ENCODE measurements around the gene MOB2.

MOB2 gene

DNA sequence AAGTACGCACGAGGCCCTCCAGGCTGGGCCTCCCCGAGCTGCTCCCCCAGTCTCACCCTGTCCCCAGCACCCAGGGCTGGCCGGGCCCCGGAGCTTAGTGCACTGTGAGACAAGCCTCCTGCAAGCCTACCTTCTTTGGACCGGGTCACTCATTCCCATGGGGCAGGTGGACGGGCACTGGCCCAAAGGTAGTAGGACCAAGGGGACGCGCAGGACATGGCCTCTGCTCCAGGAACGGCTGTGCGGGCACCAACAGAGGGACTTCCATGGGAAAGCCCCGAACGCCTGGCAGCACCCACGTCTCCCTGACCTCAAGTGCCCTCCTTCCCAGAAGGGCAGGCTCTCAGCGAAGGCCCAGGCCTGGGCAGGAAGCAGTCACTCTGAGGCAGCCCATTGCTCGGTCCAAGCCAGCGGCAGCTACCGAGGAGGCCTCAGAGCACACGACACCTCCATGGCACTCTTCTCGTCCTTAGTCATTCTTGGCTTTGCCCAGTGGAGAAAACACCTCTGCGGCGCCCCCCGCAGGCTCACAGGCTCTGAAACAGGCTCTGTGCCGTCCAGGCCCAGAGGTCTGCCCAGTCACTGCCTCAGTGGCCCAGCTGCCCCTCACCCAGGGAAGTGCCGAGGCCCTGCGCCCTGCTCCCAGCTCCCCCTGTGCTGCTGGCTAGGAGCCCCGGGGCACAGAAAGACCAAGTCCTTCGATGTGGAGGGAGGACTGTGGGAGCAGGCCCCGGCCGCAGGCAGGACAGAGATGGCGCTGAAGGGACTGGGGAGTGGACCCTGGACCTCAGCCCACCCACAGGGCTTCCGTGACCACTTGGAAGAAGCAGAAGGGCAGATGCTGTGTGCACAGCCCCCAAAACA lies 3.8 kb downstream of the MOB2 start:
- H3K9me3 ChIP-seq (ENCODE audit: control insufficient read depth, low read length) = no peaks in the 10 kb centered on the region
- H3K27me3 ChIP-seq (replicated peaks; ENCODE audit: control insufficient read depth, insufficient read depth, low read length) = no peaks in the 10 kb centered on the region
- no peak overlapping the region for H3K4me3 ChIP-seq (ENCODE audit: low read length)
- peaks cover 16% of the 10 kb centered on the region for H3K4me1 ChIP-seq (ENCODE audit: control insufficient read depth, insufficient read depth, low read length)
- H3K9ac ChIP-seq (ENCODE audit: low read length) = no peak overlapping the region
- H3K36me3 ChIP-seq (ENCODE audit: control insufficient read depth, insufficient read depth, low read length, severe bottlenecking) = peaks cover 18% of the 10 kb centered on the region
- DNase-seq (ENCODE audit: low read depth) = no peak

- H3K4me1 ChIP-seq (ENCODE audit: control insufficient read depth, insufficient read depth, low read length) = peaks cover 8% of the 10 kb centered on the region
- H3K9me3 ChIP-seq (ENCODE audit: control insufficient read depth, low read length) = no peaks in the 10 kb centered on the region
- DNase-seq (ENCODE audit: low read depth) = no peak
- no peak overlapping the region for H3K9ac ChIP-seq (ENCODE audit: low read length)
- peaks cover 26% of the 10 kb centered on the region for H3K36me3 ChIP-seq (ENCODE audit: control insufficient read depth, insufficient read depth, low read length, severe bottlenecking)
- H3K4me3 ChIP-seq (ENCODE audit: low read length) = no peak overlapping the region
- no peaks in the 10 kb centered on the region for H3K27me3 ChIP-seq (replicated peaks; ENCODE audit: control insufficient read depth, insufficient read depth, low read length)
Observed at GRCh38 chr11:1481861-1482441, 4.6 kb downstream of the MOB2 start.

- Histone ChIP-seq H3K9ac (ENCODE audit: low read length) (no peak overlapping the region), H3K27me3 (replicated peaks; ENCODE audit: control insufficient read depth, insufficient read depth, low read length) (no peaks in the 10 kb centered on the region), H3K4me1 (ENCODE audit: control insufficient read depth, insufficient read depth, low read length) (peaks cover 6% of the 10 kb centered on the region), H3K36me3 (ENCODE audit: control insufficient read depth, insufficient read depth, low read length, severe bottlenecking) (peaks cover 31% of the 10 kb centered on the region), H3K4me3 (ENCODE audit: low read length) (no peak overlapping the region), H3K9me3 (ENCODE audit: control insufficient read depth, low read length) (no peaks in the 10 kb centered on the region)
- DNase-seq (ENCODE audit: low read depth) = no peak
Observed at GRCh38 chr11:1481483-1481825, 5.1 kb downstream of the MOB2 start.

DNA sequence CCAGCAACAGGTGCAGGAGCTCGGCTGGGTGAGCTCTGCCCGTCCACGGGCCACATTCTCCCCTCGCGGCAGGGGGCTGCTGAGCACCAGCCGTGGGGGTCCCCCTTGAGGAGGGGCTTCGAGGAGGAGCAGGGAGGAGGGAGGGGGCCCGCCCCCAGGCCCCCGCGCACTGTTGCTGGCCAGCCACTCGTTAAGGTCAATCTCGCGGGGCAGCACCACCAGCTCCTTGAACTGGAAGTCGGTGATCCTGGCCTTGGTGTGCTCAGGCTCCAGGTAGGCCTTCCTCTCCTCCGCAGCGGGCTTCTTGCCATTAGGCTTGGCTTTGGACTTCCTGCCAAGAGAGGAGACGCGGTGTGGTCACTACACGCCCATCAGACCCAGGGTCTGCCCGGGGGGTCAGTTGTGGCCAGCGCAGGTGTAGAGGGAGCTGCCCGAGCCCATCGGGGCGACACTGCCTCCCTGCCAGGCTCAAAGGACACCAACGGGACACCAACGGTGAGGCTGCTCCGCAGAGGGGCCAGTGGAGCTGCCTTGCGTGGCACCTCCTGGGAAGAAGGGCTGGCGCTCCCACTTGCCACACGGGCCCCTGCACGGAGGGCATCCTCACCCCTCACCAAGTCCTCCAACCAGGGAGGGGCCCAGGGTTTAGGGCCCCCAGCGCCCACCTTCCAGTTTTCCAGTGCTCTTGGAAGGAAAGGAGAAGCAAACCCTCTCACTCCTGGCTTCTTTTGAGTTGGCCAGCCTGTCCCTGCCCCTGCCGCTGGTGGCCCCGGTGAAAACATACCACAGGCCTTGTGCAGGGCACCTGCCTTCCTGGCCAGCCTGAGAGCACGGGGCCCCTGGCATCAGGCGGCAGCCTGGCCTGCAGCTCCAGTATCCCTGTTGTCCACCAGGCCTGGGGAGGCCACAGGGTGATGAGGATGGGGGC lies 5.8 kb downstream of the MOB2 start:
- DNase-seq (ENCODE audit: low read depth) = no peak
- Histone ChIP-seq H3K4me3 (ENCODE audit: low read length) (no peak overlapping the region), H3K27me3 (replicated peaks; ENCODE audit: control insufficient read depth, insufficient read depth, low read length) (no peaks in the 10 kb centered on the region)

DNA sequence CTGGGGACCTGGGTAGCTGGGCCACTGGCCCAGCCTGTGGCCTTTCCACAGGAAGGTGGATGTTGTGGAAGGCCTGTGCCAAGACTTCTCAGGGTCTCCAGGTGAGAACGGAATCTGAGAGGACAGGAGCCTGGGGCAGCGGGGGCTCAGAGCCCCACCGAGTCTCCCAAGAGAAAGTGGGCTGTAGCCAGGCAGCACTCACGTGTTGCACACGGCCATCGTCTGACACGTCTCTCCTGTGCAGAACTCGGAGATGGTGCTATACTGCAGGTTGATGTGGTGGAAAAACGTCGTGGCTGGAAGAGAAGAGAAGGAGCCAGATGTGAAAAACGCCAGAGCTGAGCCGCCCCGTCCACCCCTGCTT lies 6.4 kb downstream of the MOB2 start:
- no peaks in the 10 kb centered on the region for H3K4me1 ChIP-seq (ENCODE audit: control insufficient read depth, insufficient read depth, low read length)
- H3K4me3 ChIP-seq (ENCODE audit: low read length) = no peak overlapping the region
- no peaks in the 10 kb centered on the region for H3K9me3 ChIP-seq (ENCODE audit: control insufficient read depth, low read length)
- DNase-seq (ENCODE audit: low read depth) = no peak
- no peak overlapping the region for H3K9ac ChIP-seq (ENCODE audit: low read length)
- peaks cover 44% of the 10 kb centered on the region for H3K36me3 ChIP-seq (ENCODE audit: control insufficient read depth, insufficient read depth, low read length, severe bottlenecking)
- no peaks in the 10 kb centered on the region for H3K27me3 ChIP-seq (replicated peaks; ENCODE audit: control insufficient read depth, insufficient read depth, low read length)

More for the DNA sequence above, 5.8 kb downstream of the MOB2 start:
- no peaks in the 10 kb centered on the region for H3K9me3 ChIP-seq (ENCODE audit: control insufficient read depth, low read length)
- peaks cover 37% of the 10 kb centered on the region for H3K36me3 ChIP-seq (ENCODE audit: control insufficient read depth, insufficient read depth, low read length, severe bottlenecking)
- no peak overlapping the region for H3K9ac ChIP-seq (ENCODE audit: low read length)
- peaks cover under 1% of the 10 kb centered on the region for H3K4me1 ChIP-seq (ENCODE audit: control insufficient read depth, insufficient read depth, low read length)

- Histone ChIP-seq H3K9ac (ENCODE audit: low read length) (no peak overlapping the region), H3K4me1 (ENCODE audit: control insufficient read depth, insufficient read depth, low read length) (no peaks in the 10 kb centered on the region), H3K36me3 (ENCODE audit: control insufficient read depth, insufficient read depth, low read length, severe bottlenecking) (peaks cover 48% of the 10 kb centered on the region), H3K4me3 (ENCODE audit: low read length) (no peak overlapping the region), H3K27me3 (replicated peaks; ENCODE audit: control insufficient read depth, insufficient read depth, low read length) (no peaks in the 10 kb centered on the region), H3K9me3 (ENCODE audit: control insufficient read depth, low read length) (no peaks in the 10 kb centered on the region)
- DNase-seq (ENCODE audit: low read depth) = no peak
Observed at GRCh38 chr11:1479678-1480118, 6.9 kb downstream of the MOB2 start.

GRCh38 chr11:1479006-1479677 lies 7.4 kb downstream of the MOB2 start:
- Histone ChIP-seq H3K4me3 (ENCODE audit: low read length) (no peak overlapping the region), H3K36me3 (ENCODE audit: control insufficient read depth, insufficient read depth, low read length, severe bottlenecking) (peaks cover 53% of the 10 kb centered on the region), H3K27me3 (replicated peaks; ENCODE audit: control insufficient read depth, insufficient read depth, low read length) (no peaks in the 10 kb centered on the region), H3K4me1 (ENCODE audit: control insufficient read depth, insufficient read depth, low read length) (no peaks in the 10 kb centered on the region), H3K9ac (ENCODE audit: low read length) (no peak overlapping the region), H3K9me3 (ENCODE audit: control insufficient read depth, low read length) (no peaks in the 10 kb centered on the region)
- no peak for DNase-seq (ENCODE audit: low read depth)

- Histone ChIP-seq H3K27me3 (replicated peaks; ENCODE audit: control insufficient read depth, insufficient read depth, low read length) (no peaks in the 10 kb centered on the region), H3K4me3 (ENCODE audit: low read length) (no peak overlapping the region), H3K9ac (ENCODE audit: low read length) (no peak overlapping the region), H3K9me3 (ENCODE audit: control insufficient read depth, low read length) (no peaks in the 10 kb centered on the region), H3K4me1 (ENCODE audit: control insufficient read depth, insufficient read depth, low read length) (no peaks in the 10 kb centered on the region), H3K36me3 (ENCODE audit: control insufficient read depth, insufficient read depth, low read length, severe bottlenecking) (peaks cover 59% of the 10 kb centered on the region)
- DNase-seq (ENCODE audit: low read depth) = no peak
Observed at GRCh38 chr11:1478544-1478943, 8.0 kb downstream of the MOB2 start.

DNA sequence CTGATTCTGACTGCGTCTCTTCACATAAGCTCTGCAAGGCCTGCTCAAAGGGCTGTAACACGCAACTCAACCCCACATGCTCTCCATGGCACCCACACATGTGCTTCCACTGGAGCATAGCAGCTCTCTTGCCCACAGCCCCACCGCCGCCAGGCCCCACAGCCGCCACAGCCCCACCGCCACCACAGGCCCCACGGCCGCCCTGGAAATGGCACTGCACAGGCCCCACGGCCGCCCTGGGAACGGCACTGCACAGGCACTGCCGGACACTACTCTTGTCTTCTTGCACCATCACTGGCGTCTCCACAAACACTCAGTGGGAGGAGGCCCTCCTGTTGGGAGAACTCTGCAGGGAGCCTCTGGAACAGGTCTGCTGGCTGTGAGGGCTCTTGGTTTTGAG lies 8.6 kb downstream of the MOB2 start:
- Histone ChIP-seq H3K4me3 (ENCODE audit: low read length) (no peak overlapping the region), H3K9ac (ENCODE audit: low read length) (no peak overlapping the region), H3K4me1 (ENCODE audit: control insufficient read depth, insufficient read depth, low read length) (no peaks in the 10 kb centered on the region), H3K27me3 (replicated peaks; ENCODE audit: control insufficient read depth, insufficient read depth, low read length) (no peaks in the 10 kb centered on the region), H3K36me3 (ENCODE audit: control insufficient read depth, insufficient read depth, low read length, severe bottlenecking) (peaks cover 64% of the 10 kb centered on the region), H3K9me3 (ENCODE audit: control insufficient read depth, low read length) (no peaks in the 10 kb centered on the region)
- no peak for DNase-seq (ENCODE audit: low read depth)

GRCh38 chr11:1476940-1477736 lies 9.4 kb downstream of the MOB2 start:
- H3K4me3 ChIP-seq (ENCODE audit: low read length) = no peak overlapping the region
- no peaks in the 10 kb centered on the region for H3K9me3 ChIP-seq (ENCODE audit: control insufficient read depth, low read length)
- no peak overlapping the region for H3K9ac ChIP-seq (ENCODE audit: low read length)
- H3K27me3 ChIP-seq (replicated peaks; ENCODE audit: control insufficient read depth, insufficient read depth, low read length) = no peaks in the 10 kb centered on the region
- no peak for DNase-seq (ENCODE audit: low read depth)
- H3K4me1 ChIP-seq (ENCODE audit: control insufficient read depth, insufficient read depth, low read length) = no peaks in the 10 kb centered on the region
- peaks cover 67% of the 10 kb centered on the region for H3K36me3 ChIP-seq (ENCODE audit: control insufficient read depth, insufficient read depth, low read length, severe bottlenecking)
